Testis (tissue), 3 donors: ENCODE results near the gene IFNA2. TPM values are rescaled to one million over a fixed set of nuclear protein-coding genes. Genes with fewer than 3 reads are reported as not detected.

ENCODE experiments used
- DNase-seq: peaks from one replicate; pipeline ENCODE4 v3.0.0-alpha.2; 2019
- H3K27ac ChIP-seq, 2 donors: fragments of 200-600 bp; sonication (generic); one replicate each; pipeline ENCODE4 v1.5.1; 2019
- H3K27me3 ChIP-seq: fragments of 200-600 bp; sonication (generic); one replicate; pipeline ENCODE4 v1.5.1; 2019
- H3K36me3 ChIP-seq: fragments of 200-600 bp; sonication (generic); one replicate; pipeline ENCODE4 v1.5.1; 2017; ENCODE audit warnings: low read depth; ENCODE audit errors: missing control alignments
- H3K4me1 ChIP-seq: fragments of 200-600 bp; sonication (generic); one replicate; pipeline ENCODE4 v1.5.1; 2019
- H3K4me3 ChIP-seq, 2 donors: fragments of 200-600 bp; sonication (generic); one replicate each; pipeline ENCODE4 v1.5.1; 2017 to 2019
- H3K9me3 ChIP-seq: fragments of 200-600 bp; sonication (generic); one replicate; pipeline ENCODE4 v1.5.1; 2017
- POLR2A ChIP-seq: fragments of 450-650 bp; IDR thresholded peaks from one replicate; pipeline ENCODE4 v1.6.1; 2017; ENCODE audit warnings: antibody characterized with exemption, mild to moderate bottlenecking, moderate library complexity
- WGBS, 2 donors: methylation state at CpG; one replicate each; pipeline ENCODE4 v1.1.5; 2018; 5-methylcytosine and 5-hydroxymethylcytosine counted together
- intact Hi-C: fragments of 100-400 bp; cut with DNase I; formaldehyde crosslinking; loops from one replicate; pipeline ENCODE4 v1.15.1; 2023; ENCODE audit warnings: low total_unique reads
- polyA plus RNA-seq: library from polyadenylated mRNA; stranded (reverse); fragments of 350-450 nt; fragmentation: Illumina TruSeq; extraction: RNeasy Lipid Tissue Mini Kit (QIAGEN cat#74804); gene quantifications from one replicate; pipeline ENCODE4 v1.2.3, GENCODE V29; 2014; ENCODE audit warnings: low read depth, low replicate concordance; ENCODE audit not compliant: insufficient read depth
- total RNA-seq, 2 donors: library from RNA; depleted of rRNA; stranded (reverse); fragments of >200 nt; gene quantifications; one replicate each; pipeline ENCODE4 v1.2.3, GENCODE V29; 2016
- TF ChIP-seq, protein P1 (sequence below), 3 experiments: fragments of 450-650 bp in 2 of 3; fragments of 200-600 bp in 1 of 3; sonication (generic) in 1 of 3; IDR thresholded peaks; one replicate each; pipeline ENCODE4 v1.5.1; 2016 to 2019; ENCODE audit warnings: antibody characterized with exemption in 3 of 3, mild to moderate bottlenecking in 2 of 3, moderate library complexity in 1 of 3

Gene IFNA2
- total and polyA plus RNA-seq, 3 donors from 2014 or later = 1.2 to 1.3 TPM; not detected in 1

DNA sequence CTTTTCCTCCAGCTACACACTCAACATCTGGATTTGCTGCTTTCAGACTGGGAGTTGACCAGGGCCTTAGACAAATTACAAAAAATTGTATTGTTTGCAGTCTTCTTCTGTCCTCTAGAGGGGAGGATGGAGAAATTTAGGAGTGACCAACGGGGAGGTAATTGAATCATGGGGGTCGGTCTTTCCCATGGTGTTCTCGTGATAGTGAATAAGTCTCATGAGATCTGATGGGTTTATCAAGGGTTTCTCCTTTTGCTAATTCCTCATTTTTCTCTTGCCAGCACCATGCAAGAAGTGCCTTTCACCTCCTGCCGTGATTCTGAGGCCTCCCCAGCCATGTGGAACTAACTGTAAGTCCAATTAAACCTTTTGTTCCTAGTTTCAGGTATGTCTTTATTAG lies 28.0 kb upstream of the IFNA2 start:
- Histone ChIP-seq H3K36me3 (no peaks in the 10 kb centered on the region), H3K27ac (no peak overlapping the region), H3K4me1 (no peaks in the 10 kb centered on the region), H3K27me3 (no peaks in the 10 kb centered on the region), H3K9me3 (no peaks in the 10 kb centered on the region), H3K4me3 (no peak overlapping the region)
- TF ChIP-seq POLR2A = no peak
- TF ChIP-seq, protein P1, sequence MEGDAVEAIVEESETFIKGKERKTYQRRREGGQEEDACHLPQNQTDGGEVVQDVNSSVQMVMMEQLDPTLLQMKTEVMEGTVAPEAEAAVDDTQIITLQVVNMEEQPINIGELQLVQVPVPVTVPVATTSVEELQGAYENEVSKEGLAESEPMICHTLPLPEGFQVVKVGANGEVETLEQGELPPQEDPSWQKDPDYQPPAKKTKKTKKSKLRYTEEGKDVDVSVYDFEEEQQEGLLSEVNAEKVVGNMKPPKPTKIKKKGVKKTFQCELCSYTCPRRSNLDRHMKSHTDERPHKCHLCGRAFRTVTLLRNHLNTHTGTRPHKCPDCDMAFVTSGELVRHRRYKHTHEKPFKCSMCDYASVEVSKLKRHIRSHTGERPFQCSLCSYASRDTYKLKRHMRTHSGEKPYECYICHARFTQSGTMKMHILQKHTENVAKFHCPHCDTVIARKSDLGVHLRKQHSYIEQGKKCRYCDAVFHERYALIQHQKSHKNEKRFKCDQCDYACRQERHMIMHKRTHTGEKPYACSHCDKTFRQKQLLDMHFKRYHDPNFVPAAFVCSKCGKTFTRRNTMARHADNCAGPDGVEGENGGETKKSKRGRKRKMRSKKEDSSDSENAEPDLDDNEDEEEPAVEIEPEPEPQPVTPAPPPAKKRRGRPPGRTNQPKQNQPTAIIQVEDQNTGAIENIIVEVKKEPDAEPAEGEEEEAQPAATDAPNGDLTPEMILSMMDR (IDR thresholded peaks at IDR 0.05) = no peak
- intact Hi-C loops = no loop called here
- no peak for DNase-seq
- 72 to 78% methylated on average over 4 of the region's 4 CpGs for WGBS, 2 donors

DNA sequence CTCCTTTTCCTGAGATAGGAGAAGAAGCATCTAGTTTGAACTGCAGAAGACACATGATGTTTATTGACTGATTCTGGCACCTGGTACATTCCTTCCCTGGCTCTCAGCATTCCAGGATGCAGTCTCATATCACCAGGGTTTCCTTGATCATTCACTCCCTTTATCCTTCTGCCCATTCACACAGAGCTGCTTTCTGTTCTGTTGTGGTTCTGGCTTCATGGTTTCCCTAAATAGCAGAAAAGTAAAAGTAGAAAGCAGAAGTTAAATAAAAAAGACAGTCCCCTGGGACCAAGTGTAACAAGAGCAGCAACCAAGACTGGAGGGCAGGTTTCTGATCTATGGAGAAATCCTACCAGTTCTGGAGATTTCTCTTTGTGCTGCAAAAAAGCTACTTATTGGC lies 26.9 kb upstream of the IFNA2 start:
- no peak for DNase-seq
- H3K27ac ChIP-seq = no peak overlapping the region
- TF ChIP-seq POLR2A = no peak
- TF ChIP-seq, protein P1 (IDR thresholded peaks at IDR 0.05) = no peak
- no peaks in the 10 kb centered on the region for H3K9me3 ChIP-seq
- no peaks in the 10 kb centered on the region for H3K36me3 ChIP-seq
- H3K4me3 ChIP-seq = no peak overlapping the region
- intact Hi-C loops = no loop called here
- no peaks in the 10 kb centered on the region for H3K27me3 ChIP-seq
- no peaks in the 10 kb centered on the region for H3K4me1 ChIP-seq

DNA sequence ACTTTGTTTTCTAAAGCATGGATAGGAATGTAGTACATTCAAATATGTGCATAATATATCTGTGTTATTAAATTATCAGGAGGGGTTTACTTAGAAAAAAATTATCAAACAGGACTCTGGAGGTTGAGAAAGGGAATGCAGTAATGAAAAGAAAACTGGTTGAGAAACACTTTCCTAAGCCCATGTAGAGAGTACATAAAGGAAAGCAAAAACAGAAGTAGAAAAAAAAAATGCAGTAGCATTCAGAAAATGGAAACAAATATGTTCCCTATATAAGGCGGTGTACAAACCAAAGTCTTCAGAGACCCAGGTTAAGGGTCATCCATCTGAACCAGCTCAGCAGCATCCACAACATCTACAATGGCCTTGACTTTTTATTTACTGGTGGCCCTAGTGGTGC lies 23.6 kb upstream of the IFNA2 start, which contains the start of gene IFNA8:
Gene IFNA8, plus strand, starts transcription at position 301 of the 400 bp plus-strand sequence. Its CDS starts 60 bp downstream, at position 361.
- Histone ChIP-seq H3K4me1 (no peaks in the 10 kb centered on the region), H3K36me3 (no peaks in the 10 kb centered on the region), H3K9me3 (no peaks in the 10 kb centered on the region), H3K27ac (no peak within 1 kb of the TSS), H3K27me3 (no peaks in the 10 kb centered on the region), H3K4me3 (no peak within 1 kb of the TSS)
- DNase-seq = no peak
- 91% methylated on average over 1 of the region's 1 CpG for WGBS, 2 donors
- intact Hi-C loops = no loop called here
- TF ChIP-seq, protein P1 (IDR thresholded peaks at IDR 0.05) = no peak
- no peak for TF ChIP-seq POLR2A

DNA sequence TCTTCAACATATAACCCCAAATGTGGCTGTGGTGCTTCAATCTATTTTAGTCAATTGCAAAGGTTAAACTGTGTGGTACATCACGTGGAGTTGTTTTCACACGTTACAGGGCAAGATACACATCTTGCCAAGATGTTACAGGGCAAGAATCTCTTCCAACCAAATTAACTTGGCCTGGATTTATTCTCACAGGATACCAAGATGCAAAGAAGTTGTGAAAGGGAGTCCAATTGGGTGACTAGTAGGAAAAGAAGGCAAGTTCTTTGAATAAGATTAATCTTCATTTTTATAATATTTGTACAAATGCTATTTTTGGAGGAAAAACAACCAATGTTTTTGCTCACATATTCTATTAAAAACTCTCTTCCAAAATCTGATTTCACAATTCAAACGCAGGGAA lies 18.9 kb upstream of the IFNA2 start:
- Histone ChIP-seq H3K36me3 (no peaks in the 10 kb centered on the region), H3K9me3 (no peaks in the 10 kb centered on the region), H3K4me3 (no peak overlapping the region), H3K4me1 (no peaks in the 10 kb centered on the region), H3K27ac (no peak overlapping the region), H3K27me3 (no peaks in the 10 kb centered on the region)
- WGBS, 2 donors = 66 to 72% methylated on average over 3 of the region's 3 CpGs
- TF ChIP-seq, protein P1 (IDR thresholded peaks at IDR 0.05) = no peak
- no peak for TF ChIP-seq POLR2A
- DNase-seq = no peak
- intact Hi-C loops = no loop called here
